IMR-90 (cell line): Measurements from ENCODE around the gene ACTN1. TPM values are rescaled to one million over a fixed set of nuclear protein-coding genes. Genes with fewer than 3 reads are reported as not detected.

Experiments
- ATAC-seq: fragments of 200-7000 bp; cut with Tn5 transposase; 2 replicates; pipeline ENCODE4 v1.9.1; 2020; ENCODE audit warnings: low read depth, mild to moderate bottlenecking, moderate library complexity
- BruUV-seq: library from RNA; stranded (reverse); fragments of 400-500 nt; replicated peaks from 2 replicates; lab custom pipeline; 2021; lab: Mats Ljungman, UMichigan
- CTCF ChIA-PET: fragments of 300-600 bp; formaldehyde crosslinking; extraction: SDS; loops from one replicate; lab custom pipeline; 2021; ENCODE audit warnings: antibody characterized with exemption; lab: Yijun Ruan, JAX
- POLR2A ChIA-PET: fragments of 300-600 bp; sonication (Branson Sonifier 250); formaldehyde crosslinking; loops from one replicate; lab custom pipeline; 2022; ENCODE audit warnings: antibody characterized with exemption; ENCODE audit not compliant: unreplicated experiment; lab: Charles Lee
- DNase-seq: peaks from one replicate; pipeline ENCODE4 v3.0.0; 2013
- H2AFZ ChIP-seq: replicated peaks from 2 replicates; pipeline ENCODE3; 2013; ENCODE audit warnings: low read length, mild to moderate bottlenecking; ENCODE audit not compliant: poor library complexity
- H2AK5ac ChIP-seq: 2 replicates; pipeline ENCODE4 v1.6.1; 2013; ENCODE audit warnings: low read depth, low read length, inconsistent platforms
- H2AK9ac ChIP-seq: replicated peaks from 2 replicates; pipeline ENCODE3; 2013; ENCODE audit warnings: mild to moderate bottlenecking, low read depth, low read length, moderate library complexity; ENCODE audit not compliant: poor library complexity
- H2BK120ac ChIP-seq: 2 replicates; pipeline ENCODE4 v1.6.1; 2013; ENCODE audit warnings: low read depth, low read length, inconsistent platforms
- H2BK15ac ChIP-seq: 3 replicates; pipeline ENCODE4 v1.6.1; 2013; ENCODE audit warnings: low read depth, low read length, inconsistent platforms
- H2BK20ac ChIP-seq: 2 replicates; pipeline ENCODE4 v1.6.1; 2013; ENCODE audit warnings: low read depth, mild to moderate bottlenecking, inconsistent platforms, low read length, moderate library complexity
- H2BK5ac ChIP-seq: 2 replicates; pipeline ENCODE4 v1.6.1; 2013; ENCODE audit warnings: mild to moderate bottlenecking, low read depth, low read length, inconsistent platforms; ENCODE audit not compliant: poor library complexity, severe bottlenecking
- H3K14ac ChIP-seq: replicated peaks from 2 replicates; pipeline ENCODE4 v1.6.1; 2013; ENCODE audit warnings: low read depth, low read length, inconsistent platforms
- H3K18ac ChIP-seq: 2 replicates; pipeline ENCODE4 v1.6.1; 2013; ENCODE audit warnings: low read depth, low read length, control low read depth
- H3K23ac ChIP-seq: 2 replicates; pipeline ENCODE4 v1.6.1; 2013; ENCODE audit warnings: low read depth, low read length, inconsistent platforms
- H3K27ac ChIP-seq: 2 replicates; pipeline ENCODE4 v1.5.1; 2013; ENCODE audit warnings: mild to moderate bottlenecking, control low read depth, low read length; ENCODE audit not compliant: insufficient read depth
- H3K27me3 ChIP-seq: 2 replicates; pipeline ENCODE4 v1.6.1; 2013; ENCODE audit warnings: low read length; ENCODE audit not compliant: control insufficient read depth, insufficient read depth
- H3K36me3 ChIP-seq: 2 replicates; pipeline ENCODE4 v1.6.1; 2013; ENCODE audit warnings: low read length, mixed read lengths; ENCODE audit not compliant: control insufficient read depth, insufficient read depth
- H3K4ac ChIP-seq: 2 replicates; pipeline ENCODE4 v1.6.1; 2013; ENCODE audit warnings: low read depth, low read length, inconsistent platforms
- H3K4me1 ChIP-seq: 2 replicates; pipeline ENCODE4 v1.6.1; 2013; ENCODE audit warnings: low read length, mixed read lengths; ENCODE audit not compliant: control insufficient read depth, insufficient read depth
- H3K4me2 ChIP-seq: 2 replicates; pipeline ENCODE4 v1.6.1; 2013; ENCODE audit warnings: low read depth, mild to moderate bottlenecking, control low read depth, low read length, moderate library complexity
- H3K4me3 ChIP-seq: 2 replicates; pipeline ENCODE4 v1.5.1; 2013; ENCODE audit warnings: low read depth, mild to moderate bottlenecking, control low read depth, low read length, moderate library complexity; ENCODE audit not compliant: insufficient read depth
- H3K56ac ChIP-seq: 2 replicates; pipeline ENCODE4 v1.6.1; 2013; ENCODE audit warnings: low read length, inconsistent platforms; ENCODE audit not compliant: insufficient read depth; ENCODE audit errors: extremely low read depth
- H3K79me1 ChIP-seq, 2 experiments: 2 replicates each; pipeline ENCODE4 v1.6.1; 2013; ENCODE audit warnings: low read length in 2 of 2, inconsistent platforms in 1 of 2, low read depth in 1 of 2
- H3K9ac ChIP-seq: 2 replicates; pipeline ENCODE4 v1.6.1; 2013; ENCODE audit warnings: low read depth, low read length, control low read depth
- H3K9me1 ChIP-seq: 2 replicates; pipeline ENCODE4 v1.6.1; 2013; ENCODE audit warnings: low read length, inconsistent platforms; ENCODE audit not compliant: insufficient read depth
- H3K9me3 ChIP-seq: 2 replicates; pipeline ENCODE4 v1.6.1; 2013; ENCODE audit warnings: low read length; ENCODE audit not compliant: control insufficient read depth, insufficient read depth
- H4K20me1 ChIP-seq: 2 replicates; pipeline ENCODE4 v1.6.1; 2013; ENCODE audit warnings: low read length, inconsistent platforms; ENCODE audit not compliant: insufficient read depth
- H4K5ac ChIP-seq: 2 replicates; pipeline ENCODE4 v1.6.1; 2013; ENCODE audit warnings: mild to moderate bottlenecking, low read depth, low read length, control low read depth
- H4K8ac ChIP-seq, 2 experiments: 2 replicates each; pipeline ENCODE4 v1.6.1; 2013; ENCODE audit warnings: low read depth in 2 of 2, low read length in 2 of 2, control low read depth in 1 of 2, inconsistent platforms in 1 of 2
- H4K91ac ChIP-seq: 2 replicates; pipeline ENCODE4 v1.6.1; 2013; ENCODE audit warnings: low read depth, low read length, inconsistent platforms; ENCODE audit not compliant: insufficient read depth
- CEBPB ChIP-seq: IDR thresholded peaks from 2 replicates; pipeline ENCODE4 v1.6.1; 2012; ENCODE audit warnings: low read depth, low read length, improper control_type of control experiment
- CHD1 ChIP-seq: IDR thresholded peaks from 2 replicates; pipeline ENCODE4 v1.6.1; 2012; ENCODE audit warnings: low read depth, low read length, improper control_type of control experiment
- ELK1 ChIP-seq: fragments of 150-350 bp; IDR thresholded peaks from 2 replicates; pipeline ENCODE4 v1.6.1; 2016; ENCODE audit warnings: low read depth, mild to moderate bottlenecking, low read length, moderate library complexity, borderline replicate concordance
- FOS ChIP-seq: fragments of 150-350 bp; IDR thresholded peaks from 2 replicates; pipeline ENCODE4 v1.6.1; 2016; ENCODE audit warnings: low read depth, low read length
- MAZ ChIP-seq: IDR thresholded peaks from 2 replicates; pipeline ENCODE4 v1.6.1; 2012; ENCODE audit warnings: low read depth, mild to moderate bottlenecking, low read length, improper control_type of control experiment, moderate library complexity, borderline replicate concordance
- NFE2L2 ChIP-seq: fragments of 150-350 bp; IDR thresholded peaks from 2 replicates; pipeline ENCODE4 v1.6.1; 2016; ENCODE audit warnings: low read depth, mild to moderate bottlenecking, low read length
- RCOR1 ChIP-seq: IDR thresholded peaks from 2 replicates; pipeline ENCODE4 v1.6.1; 2012; ENCODE audit warnings: mild to moderate bottlenecking, low read length, improper control_type of control experiment; ENCODE audit not compliant: insufficient replicate concordance
- WGBS, 2 experiments: methylation state at CpG; one replicate each; pipeline versions ENCODE4 v1.1.5 to v1.1.7; 2013; ENCODE audit warnings: missing lambda C conversion rate in 2 of 2; ENCODE audit not compliant: insufficient read length in 1 of 2; ENCODE audit errors: extremely low coverage in 2 of 2; 5-methylcytosine and 5-hydroxymethylcytosine counted together
- dilution Hi-C: fragments of 300-500 bp; cut with HindIII; formaldehyde crosslinking; loops from one replicate; pipeline ENCODE4 v1.14.3; 2018; ENCODE audit warnings: low sequenced_read_pairs; ENCODE audit not compliant: unreplicated experiment
- in situ Hi-C: fragments of 300-500 bp; cut with MboI; formaldehyde crosslinking; loops from 3 replicates; pipeline ENCODE4 v1.14.3; 2019; ENCODE audit warnings: low sequenced_read_pairs, inconsistent platforms, mixed read lengths
- intact Hi-C: fragments of 100-400 bp; cut with micrococcal nuclease; formaldehyde crosslinking; loops from 2 replicates; pipeline ENCODE4 v1.10.0; 2022
- polyA plus RNA-seq, 3 experiments: library from polyadenylated mRNA; depleted of rRNA; stranded (reverse); fragments of >200 nt; gene quantifications; 2 replicates each; pipeline ENCODE4 v1.2.3, GENCODE V29; 2012; ENCODE audit warnings: low replicate concordance in 1 of 3
- total RNA-seq: library from RNA; depleted of rRNA; stranded (reverse); fragments of >200 nt; gene quantifications from 2 replicates; pipeline ENCODE4 v1.2.3, GENCODE V29; 2012

Gene ACTN1
- total and polyA plus RNA-seq, 2 of the 4 experiments (the other 2 are of a cell fraction) = 684 to 766 TPM

DNA sequence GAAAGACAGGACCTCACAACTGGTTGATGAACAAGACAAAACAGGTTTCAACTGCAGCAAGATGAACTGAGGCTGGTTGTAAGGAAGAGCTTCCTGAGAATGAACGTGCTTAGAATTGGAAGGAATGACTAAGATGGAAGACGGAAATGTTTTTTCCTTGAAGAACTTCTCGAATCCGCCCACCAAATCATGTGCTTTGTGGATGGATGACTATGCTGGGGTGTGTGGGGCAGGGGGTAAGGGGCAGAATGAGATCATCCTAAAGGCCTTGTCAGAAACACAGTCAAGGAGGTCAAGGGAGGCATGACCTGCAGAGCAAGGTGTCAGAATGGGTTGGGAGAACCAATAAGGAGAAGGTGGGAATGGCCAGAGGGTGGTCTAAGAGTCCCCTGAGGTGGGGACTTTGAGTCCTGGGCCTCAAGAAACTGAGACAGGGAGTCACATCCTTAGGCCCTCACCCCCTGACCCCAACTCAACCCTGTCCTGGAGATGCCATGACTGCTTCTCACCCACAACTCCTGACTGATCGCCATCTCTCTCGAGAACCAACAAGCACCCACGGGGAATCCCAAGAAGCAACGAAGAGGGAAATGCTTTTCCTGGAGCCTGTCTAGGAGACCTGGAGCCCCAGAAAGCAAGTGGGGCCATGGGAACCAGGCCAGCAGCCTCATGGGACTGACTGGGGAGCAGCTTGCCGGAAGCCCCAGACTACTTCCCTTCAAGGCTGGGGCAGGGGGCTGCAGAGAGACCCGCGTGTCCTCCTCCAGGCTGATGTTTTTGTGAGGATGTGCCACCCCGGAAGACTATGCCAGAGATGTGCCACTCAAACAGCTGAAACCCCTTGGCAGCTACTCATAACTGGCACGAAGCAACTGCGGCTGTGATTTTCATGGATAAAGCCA, 84.0 kb downstream of the ACTN1 start:
- Histone ChIP-seq H4K91ac (no peak overlapping the region), H3K4me2 (no peak overlapping the region), H3K27me3 (no peaks in the 10 kb centered on the region), H2BK20ac (no peak overlapping the region), H3K23ac (peak overlapping the region; percentile 58; the same call in 1 of the 2 replicates), H3K4me1 (peaks cover 17% of the 10 kb centered on the region), H2BK5ac (peak overlapping the region; percentile 18), H3K4ac (0 out of 2 replicates have a peak overlapping the region, but pooled peaks have one; percentile 2), H3K27ac (peak overlapping the region; percentile 22; the same call in 1 of the 2 replicates), H2BK120ac (no peak overlapping the region), H4K20me1 (peaks cover 92% of the 10 kb centered on the region), H3K56ac (no peak overlapping the region), H4K8ac (no peak overlapping the region), H2BK15ac (no peak overlapping the region), H3K4me3 (no peak overlapping the region), H2AFZ (no peak overlapping the region), H3K18ac (no peak overlapping the region), H3K36me3 (peaks cover 90% of the 10 kb centered on the region), H3K14ac (peak overlapping the region; percentile 20; the same call in 1 of the 2 replicates), H3K9me1 (peaks cover 43% of the 10 kb centered on the region), H3K9ac (no peak overlapping the region), H3K9me3 (no peaks in the 10 kb centered on the region), H2AK5ac (no peak overlapping the region), H2AK9ac (no peak overlapping the region), H4K5ac (no peak overlapping the region), H3K79me1 (peaks cover 60 to 97% of the 10 kb centered on the region in 2 experiments)
- in situ Hi-C loops (no loop called here), intact Hi-C loops (no loop called here), dilution Hi-C loops (no loop called here)
- POLR2A ChIA-PET = no interaction called here
- CTCF ChIA-PET = no interaction called here
- peak; percentile 76 for DNase-seq
- TF ChIP-seq FOS (no peak), ELK1 (no peak), NFE2L2 (no peak), MAZ (0 out of 2 replicates have a peak, but pooled peaks have one; percentile 22), RCOR1 (no peak), CHD1 (no peak), CEBPB (no peak)
- no TSS peak for BruUV-seq
- peak; percentile 9 for ATAC-seq
- WGBS, 2 experiments = 100% methylated on average over 1 of the region's 14 CpGs; no CpG with 5 or more reads in 1 of the 2 experiments
